ENCODE results near the gene ZSCAN18.

Gene ZSCAN18

GRCh38 chr19:58054901-58055874, 42.8 kb downstream of the ZSCAN18 start:
- Histone ChIP-seq H3K4me1 (ENCODE audit: low read length) (no peaks in the 10 kb centered on the region), H3K9me2 (replicated peaks; ENCODE audit: insufficient read depth, low read length) (no peaks in the 10 kb centered on the region), H3K36me3 (replicated peaks; ENCODE audit: insufficient read depth, low read length) (no peaks in the 10 kb centered on the region), H3K27ac (ENCODE audit: low read length) (no peak overlapping the region), H3K27me3 (replicated peaks; ENCODE audit: insufficient read depth, low read length) (no peaks in the 10 kb centered on the region), H4K20me1 (ENCODE audit: insufficient read depth, low read length) (no peaks in the 10 kb centered on the region), H3K79me2 (ENCODE audit: low read length) (no peaks in the 10 kb centered on the region), H2AFZ (ENCODE audit: low read length) (no peak overlapping the region), H3F3A (ENCODE audit: insufficient read depth, low read length) (no peaks in the 10 kb centered on the region), H3K9ac (ENCODE audit: low read length) (no peak overlapping the region), H3K9me3 (replicated peaks; ENCODE audit: insufficient read depth, low read length) (no peaks in the 10 kb centered on the region), H3K4me3 (ENCODE audit: low read length) (no peak overlapping the region), H3K4me2 (ENCODE audit: low read depth, low read length) (no peak overlapping the region)
- no peak for TF ChIP-seq EZH2 (optimal IDR thresholded peaks at IDR 0.05; ENCODE audit: low read depth, low read length)
- no peak for TF ChIP-seq EZH2phosphoT487 (IDR thresholded peaks at IDR 0.05; ENCODE audit: low read length)
- no peak for TF ChIP-seq CTCF (IDR thresholded peaks at IDR 0.05; ENCODE audit: low read length)
- no peak for DNase-seq

GRCh38 chr19:58053480-58054156, 44.4 kb downstream of the ZSCAN18 start:
- Histone ChIP-seq H3K79me2 (ENCODE audit: low read length) (no peaks in the 10 kb centered on the region), H4K20me1 (ENCODE audit: insufficient read depth, low read length) (no peaks in the 10 kb centered on the region), H3K36me3 (replicated peaks; ENCODE audit: insufficient read depth, low read length) (no peaks in the 10 kb centered on the region), H3K4me2 (ENCODE audit: low read depth, low read length) (no peak overlapping the region), H3K4me3 (ENCODE audit: low read length) (no peak overlapping the region), H3K9me2 (replicated peaks; ENCODE audit: insufficient read depth, low read length) (no peaks in the 10 kb centered on the region), H3K27me3 (replicated peaks; ENCODE audit: insufficient read depth, low read length) (no peaks in the 10 kb centered on the region), H3K4me1 (ENCODE audit: low read length) (no peaks in the 10 kb centered on the region), H3K9ac (ENCODE audit: low read length) (no peak overlapping the region), H3K9me3 (replicated peaks; ENCODE audit: insufficient read depth, low read length) (no peaks in the 10 kb centered on the region), H2AFZ (ENCODE audit: low read length) (no peak overlapping the region), H3F3A (ENCODE audit: insufficient read depth, low read length) (no peaks in the 10 kb centered on the region), H3K27ac (ENCODE audit: low read length) (no peak overlapping the region)
- TF ChIP-seq EZH2phosphoT487 (IDR thresholded peaks at IDR 0.05; ENCODE audit: low read length) (no peak), EZH2 (optimal IDR thresholded peaks at IDR 0.05; ENCODE audit: low read depth, low read length) (no peak), CTCF (IDR thresholded peaks at IDR 0.05; ENCODE audit: low read length) (no peak)
- DNase-seq, result no peak

- no peak overlapping the region for H3K4me2 ChIP-seq (ENCODE audit: low read depth, low read length)
- no peaks in the 10 kb centered on the region for H3K9me2 ChIP-seq (replicated peaks; ENCODE audit: insufficient read depth, low read length)
- H3F3A ChIP-seq (ENCODE audit: insufficient read depth, low read length), result no peaks in the 10 kb centered on the region
- TF ChIP-seq CTCF (IDR thresholded peaks at IDR 0.05; ENCODE audit: low read length) (no peak), EZH2phosphoT487 (IDR thresholded peaks at IDR 0.05; ENCODE audit: low read length) (no peak), EZH2 (optimal IDR thresholded peaks at IDR 0.05; ENCODE audit: low read depth, low read length) (no peak)
- no peaks in the 10 kb centered on the region for H4K20me1 ChIP-seq (ENCODE audit: insufficient read depth, low read length)
- no peak for DNase-seq
- no peaks in the 10 kb centered on the region for H3K9me3 ChIP-seq (replicated peaks; ENCODE audit: insufficient read depth, low read length)
- H3K4me1 ChIP-seq (ENCODE audit: low read length), result no peaks in the 10 kb centered on the region
- H3K27me3 ChIP-seq (replicated peaks; ENCODE audit: insufficient read depth, low read length), result no peaks in the 10 kb centered on the region
- H2AFZ ChIP-seq (ENCODE audit: low read length), result no peak overlapping the region
- H3K36me3 ChIP-seq (replicated peaks; ENCODE audit: insufficient read depth, low read length), result no peaks in the 10 kb centered on the region
- H3K79me2 ChIP-seq (ENCODE audit: low read length), result no peaks in the 10 kb centered on the region
- no peak overlapping the region for H3K4me3 ChIP-seq (ENCODE audit: low read length)
- H3K27ac ChIP-seq (ENCODE audit: low read length), result no peak overlapping the region
- no peak overlapping the region for H3K9ac ChIP-seq (ENCODE audit: low read length)
These were observed 45.8 kb downstream of the ZSCAN18 start for GRCh38 chr19:58052256-58052655.

Measured in MM.1S (cell line).